Naive B cell (primary cell): ENCODE data around the gene KCNK3. TPM values are rescaled to one million over a fixed set of nuclear protein-coding genes. Genes with fewer than 3 reads are reported as not detected.

Experiments
- ATAC-seq, 2 donors: fragments of 150-1000 bp; cut with Tn5 transposase; 2 replicates each; pipeline ENCODE4 v1.10.0; 2021; ENCODE audit warnings: low read depth in 2 of 2, mild to moderate bottlenecking in 2 of 2, moderate library complexity in 2 of 2
- DNase-seq: peaks from one replicate; pipeline ENCODE4 v3.0.0; 2022
- H3K27ac Mint-ChIP-seq, 6 donors: one replicate each; pipeline ENCODE4 v1.8.0; 2020 to 2022; ENCODE audit warnings: mild to moderate bottlenecking in 6 of 6, mixed read lengths in 6 of 6, moderate library complexity in 5 of 6, inconsistent platforms in 2 of 6
- H3K27me3 Mint-ChIP-seq, 3 donors: one replicate each; pipeline ENCODE4 v1.8.0; 2021 to 2022; ENCODE audit warnings: mixed read lengths in 3 of 3, mild to moderate bottlenecking in 1 of 3
- H3K36me3 Mint-ChIP-seq, 2 donors: one replicate each; pipeline ENCODE4 v1.8.0; 2020 to 2022; ENCODE audit warnings: mixed read lengths in 2 of 2, inconsistent platforms in 1 of 2, mild to moderate bottlenecking in 1 of 2
- H3K4me1 Mint-ChIP-seq, 3 donors: one replicate each; pipeline ENCODE4 v1.8.0; 2020 to 2022; ENCODE audit warnings: mixed read lengths in 3 of 3, inconsistent platforms in 1 of 3, mild to moderate bottlenecking in 1 of 3, moderate library complexity in 1 of 3
- H3K4me3 Mint-ChIP-seq, 8 donors: one replicate each; pipeline ENCODE4 v1.8.0; 2020 to 2022; ENCODE audit warnings: mild to moderate bottlenecking in 8 of 8, mixed read lengths in 8 of 8, moderate library complexity in 8 of 8, inconsistent platforms in 2 of 8
- H3K9me3 Mint-ChIP-seq, 7 donors: one replicate each; pipeline ENCODE4 v1.8.0; 2020 to 2022; ENCODE audit warnings: mixed read lengths in 7 of 7, mild to moderate bottlenecking in 5 of 7, inconsistent platforms in 2 of 7, moderate library complexity in 1 of 7
- polyA plus RNA-seq, 6 donors: library from polyadenylated mRNA; unstranded; fragments of 300-500 nt; fragmentation: Illumina TruSeq; gene quantifications; one replicate each; pipeline ENCODE4 v1.2.3, GENCODE V29; 2021; ENCODE audit warnings: low read depth in 6 of 6

KCNK3 gene
- polyA plus RNA-seq, 6 donors from 2014 or later, result not detected

DNA sequence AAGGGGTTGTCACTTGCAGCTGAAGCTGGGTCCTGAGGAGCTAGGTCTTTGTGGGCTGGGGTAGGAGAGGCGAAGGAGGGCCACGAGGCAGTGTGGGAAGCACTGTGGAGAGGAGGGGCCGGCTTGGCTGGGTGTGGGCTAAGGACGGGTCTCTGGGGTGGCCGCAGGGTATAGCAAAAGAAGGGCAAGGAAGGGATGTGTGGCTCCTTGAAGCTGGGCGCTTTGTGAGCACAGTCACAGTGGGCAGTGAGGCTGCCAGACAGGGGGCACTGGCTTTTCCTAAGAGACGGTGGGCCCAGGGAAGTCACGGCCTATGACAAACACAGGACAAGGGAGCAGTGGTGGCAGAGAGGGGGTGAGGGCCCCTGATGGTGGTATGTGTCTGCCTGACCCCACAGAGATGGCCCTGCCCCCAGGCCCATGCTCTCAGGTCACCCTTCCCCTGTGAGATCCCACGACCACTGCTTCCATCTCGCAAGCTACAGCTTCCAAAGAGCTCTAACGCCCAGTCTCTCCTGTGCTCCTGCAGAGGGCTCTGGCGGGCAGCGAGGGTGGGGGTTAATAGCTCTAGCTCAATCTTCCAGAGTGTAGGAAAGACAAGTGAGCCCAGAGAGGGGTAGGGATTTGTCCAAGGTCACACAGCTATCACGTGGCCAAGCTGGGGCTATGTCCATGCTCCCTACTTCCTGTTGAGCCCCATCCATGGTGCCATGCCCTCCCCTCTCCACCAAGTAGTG, 32.4 kb downstream of the KCNK3 start:
- Mint-ChIP-seq H3K4me3 (no peak overlapping the region), H3K4me1 (no peaks in the 10 kb centered on the region), H3K9me3 (peaks cover 0 to 1% (median 0%) of the 10 kb centered on the region in 7 donors), H3K27ac (no peak overlapping the region), H3K27me3 (peaks cover 17 to 32% (median 24%) of the 10 kb centered on the region in 3 donors), H3K36me3 (no peaks in the 10 kb centered on the region)
- DNase-seq (no peak), ATAC-seq (no peak)

DNA sequence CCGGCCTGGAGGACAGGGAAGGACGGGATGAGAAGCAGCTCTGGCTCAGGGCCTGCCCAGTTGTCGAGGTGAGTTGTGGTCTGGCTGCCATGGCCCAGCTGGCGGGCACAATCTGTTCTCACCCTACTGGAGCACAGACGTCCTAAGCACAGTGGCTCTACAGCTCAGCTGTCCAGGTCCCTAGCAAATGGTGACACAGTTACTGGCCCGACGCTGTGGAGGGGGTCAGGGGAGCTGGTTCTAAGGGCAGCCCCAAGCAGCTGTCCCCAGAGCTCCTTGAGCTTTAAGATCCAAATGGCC, 32.9 kb downstream of the KCNK3 start:
- DNase-seq (no peak), ATAC-seq (no peak)
- Mint-ChIP-seq H3K27me3 (peaks cover 17 to 32% (median 24%) of the 10 kb centered on the region in 3 donors), H3K4me3 (no peak overlapping the region), H3K9me3 (peaks cover 0 to 1% (median 0%) of the 10 kb centered on the region in 7 donors), H3K4me1 (no peaks in the 10 kb centered on the region), H3K27ac (no peak overlapping the region), H3K36me3 (no peaks in the 10 kb centered on the region)

DNA sequence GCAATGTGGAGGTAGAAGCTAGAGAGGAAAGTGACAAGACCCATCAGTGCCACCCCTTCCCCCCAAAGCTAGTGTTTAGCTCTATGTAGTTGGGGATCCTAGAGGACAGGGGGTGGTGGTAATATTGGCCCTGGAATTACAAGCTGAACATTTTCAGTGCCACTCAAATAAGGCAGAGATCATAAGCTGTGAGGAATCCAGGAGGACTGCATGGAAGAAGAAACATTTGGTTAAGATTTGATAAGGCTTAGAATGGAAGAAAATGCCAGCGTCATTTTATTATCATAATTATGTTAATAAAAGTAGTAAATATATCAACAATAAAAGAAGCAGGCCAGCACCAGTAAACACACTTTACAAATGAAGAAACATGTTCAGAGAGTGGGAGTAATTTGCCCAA, 33.7 kb downstream of the KCNK3 start:
- no peak overlapping the region for H3K4me3 Mint-ChIP-seq
- no peak for DNase-seq
- no peak for ATAC-seq
- H3K4me1 Mint-ChIP-seq, result no peaks in the 10 kb centered on the region
- no peaks in the 10 kb centered on the region for H3K36me3 Mint-ChIP-seq
- H3K9me3 Mint-ChIP-seq, result peaks cover 0 to 1% (median 0%) of the 10 kb centered on the region in 7 donors
- H3K27me3 Mint-ChIP-seq, result peaks cover 17 to 37% (median 31%) of the 10 kb centered on the region in 3 donors
- no peak overlapping the region for H3K27ac Mint-ChIP-seq

DNA sequence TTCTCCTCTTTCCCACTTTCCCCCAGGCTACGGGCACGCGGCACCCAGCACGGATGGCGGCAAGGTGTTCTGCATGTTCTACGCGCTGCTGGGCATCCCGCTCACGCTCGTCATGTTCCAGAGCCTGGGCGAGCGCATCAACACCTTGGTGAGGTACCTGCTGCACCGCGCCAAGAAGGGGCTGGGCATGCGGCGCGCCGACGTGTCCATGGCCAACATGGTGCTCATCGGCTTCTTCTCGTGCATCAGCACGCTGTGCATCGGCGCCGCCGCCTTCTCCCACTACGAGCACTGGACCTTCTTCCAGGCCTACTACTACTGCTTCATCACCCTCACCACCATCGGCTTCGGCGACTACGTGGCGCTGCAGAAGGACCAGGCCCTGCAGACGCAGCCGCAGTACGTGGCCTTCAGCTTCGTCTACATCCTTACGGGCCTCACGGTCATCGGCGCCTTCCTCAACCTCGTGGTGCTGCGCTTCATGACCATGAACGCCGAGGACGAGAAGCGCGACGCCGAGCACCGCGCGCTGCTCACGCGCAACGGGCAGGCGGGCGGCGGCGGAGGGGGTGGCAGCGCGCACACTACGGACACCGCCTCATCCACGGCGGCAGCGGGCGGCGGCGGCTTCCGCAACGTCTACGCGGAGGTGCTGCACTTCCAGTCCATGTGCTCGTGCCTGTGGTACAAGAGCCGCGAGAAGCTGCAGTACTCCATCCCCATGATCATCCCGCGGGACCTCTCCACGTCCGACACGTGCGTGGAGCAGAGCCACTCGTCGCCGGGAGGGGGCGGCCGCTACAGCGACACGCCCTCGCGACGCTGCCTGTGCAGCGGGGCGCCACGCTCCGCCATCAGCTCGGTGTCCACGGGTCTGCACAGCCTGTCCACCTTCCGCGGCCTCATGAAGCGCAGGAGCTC, 35.4 kb downstream of the KCNK3 start:
- DNase-seq (no peak), ATAC-seq (no peak)
- Mint-ChIP-seq H3K36me3 (no peaks in the 10 kb centered on the region), H3K27ac (no peak overlapping the region), H3K9me3 (peaks cover 0 to 1% (median 0%) of the 10 kb centered on the region in 7 donors), H3K4me1 (no peaks in the 10 kb centered on the region), H3K4me3 (no peak overlapping the region), H3K27me3 (peaks cover 17 to 41% (median 38%) of the 10 kb centered on the region in 3 donors)

- no peaks in the 10 kb centered on the region for H3K36me3 Mint-ChIP-seq
- H3K4me3 Mint-ChIP-seq, result no peak overlapping the region
- no peak overlapping the region for H3K27ac Mint-ChIP-seq
- no peak for ATAC-seq
- DNase-seq, result no peak
- H3K4me1 Mint-ChIP-seq, result no peaks in the 10 kb centered on the region
- peaks cover 23 to 41% (median 37%) of the 10 kb centered on the region in 3 donors for H3K27me3 Mint-ChIP-seq
- H3K9me3 Mint-ChIP-seq, result peaks cover 0 to 1% (median 0%) of the 10 kb centered on the region in 7 donors
These were observed 36.8 kb downstream of the KCNK3 start for GRCh38 chr2:26729311-26729710.

DNA sequence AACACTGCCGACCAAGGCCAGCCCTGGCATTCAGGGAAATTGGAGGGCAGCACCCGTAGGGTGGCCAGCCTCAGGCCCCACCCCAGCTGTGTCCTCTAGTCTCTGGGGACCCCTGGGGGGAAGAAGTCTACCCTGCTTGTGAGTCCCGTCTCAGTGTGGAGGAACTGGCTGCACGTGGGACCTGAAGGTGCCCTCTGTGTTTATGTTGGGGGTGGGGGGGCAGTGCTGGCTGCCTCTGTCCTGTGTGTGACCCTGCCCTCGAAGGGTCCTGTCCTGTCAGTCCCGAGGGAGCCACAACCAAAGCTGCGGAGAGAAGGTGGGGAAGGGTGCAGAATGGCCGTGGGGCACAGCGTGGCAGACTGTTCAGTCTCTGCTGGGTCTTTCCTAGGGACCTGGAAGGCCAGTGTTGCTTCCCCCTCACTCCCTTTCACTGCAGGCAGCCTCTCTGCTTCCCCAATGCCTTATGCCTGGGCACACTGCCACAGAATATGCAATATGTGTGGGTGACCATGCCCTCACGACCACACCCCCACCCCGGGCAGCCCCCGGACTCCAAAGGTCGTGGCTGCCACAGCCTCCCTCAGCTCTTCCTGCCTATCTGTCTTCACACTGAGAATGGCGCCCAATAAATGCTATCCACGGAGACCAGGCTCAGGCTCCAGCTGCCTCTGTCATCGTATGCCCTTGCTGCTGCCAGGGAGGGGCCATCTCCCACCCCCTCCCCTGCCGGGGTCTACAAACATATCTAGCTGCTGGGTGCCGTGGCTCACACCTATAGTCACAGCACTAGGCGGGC, 38.2 kb downstream of the KCNK3 start:
- Mint-ChIP-seq H3K4me3 (no peak overlapping the region), H3K4me1 (no peaks in the 10 kb centered on the region), H3K9me3 (peaks cover 0 to 1% (median 0%) of the 10 kb centered on the region in 7 donors)

DNA sequence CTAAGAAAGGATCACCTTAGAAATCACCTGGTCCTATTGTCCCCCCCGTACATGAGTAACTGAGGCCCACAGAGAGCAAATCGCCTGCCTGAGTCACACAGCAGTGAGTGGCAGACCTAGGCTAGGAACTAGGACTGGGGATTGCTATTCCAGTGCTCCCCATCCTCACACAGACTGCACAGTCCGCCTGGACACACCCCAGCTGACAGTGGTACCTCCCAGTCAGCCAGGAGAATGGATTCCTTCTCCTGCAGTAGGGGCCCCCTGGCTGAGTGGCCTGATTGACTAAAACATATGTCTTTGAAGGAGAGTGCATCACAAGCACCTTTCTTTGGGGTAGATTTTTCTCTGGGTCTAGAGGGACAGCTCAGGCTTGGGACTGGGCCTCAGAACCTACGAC, 39.2 kb downstream of the KCNK3 start:
- H3K36me3 Mint-ChIP-seq, result no peaks in the 10 kb centered on the region
- ATAC-seq, result no peak
- H3K27me3 Mint-ChIP-seq, result peaks cover 15 to 25% (median 23%) of the 10 kb centered on the region in 3 donors
- no peak overlapping the region for H3K27ac Mint-ChIP-seq
- no peaks in the 10 kb centered on the region for H3K4me1 Mint-ChIP-seq
- DNase-seq, result no peak
- H3K4me3 Mint-ChIP-seq, result no peak overlapping the region
- peaks cover 0 to 1% (median 0%) of the 10 kb centered on the region in 7 donors for H3K9me3 Mint-ChIP-seq

More for the DNA sequence above, 38.2 kb downstream of the KCNK3 start:
- H3K36me3 Mint-ChIP-seq, result no peaks in the 10 kb centered on the region
- ATAC-seq (no peak), DNase-seq (no peak)
- peaks cover 22 to 33% (median 29%) of the 10 kb centered on the region in 3 donors for H3K27me3 Mint-ChIP-seq
- H3K27ac Mint-ChIP-seq, result peak overlapping the region in 1 of 6 donors; percentile 81

- no peaks in the 10 kb centered on the region for H3K9me3 Mint-ChIP-seq
- DNase-seq, result no peak
- H3K27ac Mint-ChIP-seq, result no peak overlapping the region
- no peaks in the 10 kb centered on the region for H3K4me1 Mint-ChIP-seq
- no peak for ATAC-seq
- H3K27me3 Mint-ChIP-seq, result peaks cover 9 to 27% (median 21%) of the 10 kb centered on the region in 3 donors
- no peaks in the 10 kb centered on the region for H3K36me3 Mint-ChIP-seq
- H3K4me3 Mint-ChIP-seq, result no peak overlapping the region
These were observed 39.9 kb downstream of the KCNK3 start for GRCh38 chr2:26732446-26732845.

GRCh38 chr2:26733413-26733812, 40.9 kb downstream of the KCNK3 start:
- peaks cover 9 to 36% (median 15%) of the 10 kb centered on the region in 3 donors for H3K27me3 Mint-ChIP-seq
- no peak for ATAC-seq
- H3K4me1 Mint-ChIP-seq, result no peaks in the 10 kb centered on the region
- no peak for DNase-seq
- no peaks in the 10 kb centered on the region for H3K9me3 Mint-ChIP-seq
- no peak overlapping the region for H3K4me3 Mint-ChIP-seq
- peak overlapping the region in 1 of 6 donors; percentile 55 for H3K27ac Mint-ChIP-seq
- H3K36me3 Mint-ChIP-seq, result no peaks in the 10 kb centered on the region

DNA sequence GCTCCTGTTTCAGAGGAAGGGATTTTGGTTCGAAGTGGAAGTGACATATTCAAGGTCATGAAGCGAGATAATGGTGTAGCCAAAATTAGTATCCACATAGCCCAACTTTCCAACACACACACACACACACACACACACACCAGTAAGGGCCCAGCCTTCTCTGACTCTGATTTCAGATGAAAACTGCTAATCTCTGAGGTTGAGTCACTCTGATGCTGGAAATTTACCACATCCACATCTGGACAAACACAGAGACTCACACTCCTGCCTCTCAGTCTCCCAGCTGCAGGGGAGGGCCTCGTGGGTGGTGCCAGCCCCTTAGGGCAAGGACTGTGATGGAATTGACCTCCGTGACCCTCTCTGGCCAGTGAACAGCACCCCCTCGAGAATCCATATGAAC, 42.6 kb downstream of the KCNK3 start:
- peaks cover 6 to 38% (median 16%) of the 10 kb centered on the region in 3 donors for H3K27me3 Mint-ChIP-seq
- H3K4me1 Mint-ChIP-seq, result no peaks in the 10 kb centered on the region
- no peak for ATAC-seq
- H3K27ac Mint-ChIP-seq, result peak overlapping the region in 1 of 6 donors; percentile 52
- H3K4me3 Mint-ChIP-seq, result no peak overlapping the region
- DNase-seq, result no peak
- H3K36me3 Mint-ChIP-seq, result no peaks in the 10 kb centered on the region
- no peaks in the 10 kb centered on the region for H3K9me3 Mint-ChIP-seq

DNA sequence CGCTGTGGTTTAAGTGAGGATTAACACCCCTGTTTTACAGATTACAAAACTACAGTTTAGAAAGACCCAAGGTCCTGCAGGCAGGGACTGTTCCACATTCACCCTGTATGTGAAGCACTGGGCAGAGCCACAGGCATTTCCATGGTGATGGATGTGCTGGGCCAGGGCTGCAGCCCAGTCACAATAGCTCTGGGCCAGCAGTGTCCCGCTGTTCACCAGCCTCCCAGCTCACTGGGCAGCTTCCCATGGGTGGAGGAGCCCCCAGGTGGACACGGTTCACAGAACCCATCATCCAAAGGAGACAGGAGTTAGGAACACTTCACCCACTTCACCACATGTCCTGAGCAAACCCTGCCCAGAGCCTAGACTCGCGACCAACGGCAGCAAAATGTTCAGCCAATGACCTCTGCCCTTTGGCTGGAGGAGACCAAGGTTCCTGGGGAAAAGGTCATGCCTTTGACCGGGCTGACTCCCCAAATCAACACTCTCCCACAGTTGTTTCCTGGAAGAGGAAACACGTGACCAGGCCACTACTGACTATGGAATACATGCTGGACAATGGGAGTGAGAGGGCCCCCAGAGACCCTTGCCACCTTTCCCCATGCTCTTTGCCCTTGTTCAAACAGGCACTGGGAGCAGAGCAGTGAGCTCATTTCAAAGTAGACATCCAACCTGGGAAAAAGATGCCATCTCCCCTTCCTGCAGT, 43.5 kb downstream of the KCNK3 start:
- Mint-ChIP-seq H3K27me3 (peaks cover 10 to 35% (median 13%) of the 10 kb centered on the region in 3 donors), H3K4me3 (no peak overlapping the region), H3K9me3 (no peaks in the 10 kb centered on the region), H3K4me1 (peaks cover 4 to 6% (median 4%) of the 10 kb centered on the region in 3 donors), H3K36me3 (no peaks in the 10 kb centered on the region), H3K27ac (no peak overlapping the region)
- DNase-seq, result no peak
- ATAC-seq, result no peak

GRCh38 chr2:26737221-26737620, 44.7 kb downstream of the KCNK3 start:
- ATAC-seq (no peak), DNase-seq (no peak)
- Mint-ChIP-seq H3K27ac (no peak overlapping the region), H3K4me1 (peaks cover 5 to 8% (median 6%) of the 10 kb centered on the region in 3 donors), H3K27me3 (peaks cover 10 to 30% (median 11%) of the 10 kb centered on the region in 3 donors), H3K36me3 (no peaks in the 10 kb centered on the region), H3K9me3 (no peaks in the 10 kb centered on the region), H3K4me3 (no peak overlapping the region)

- Mint-ChIP-seq H3K4me1 (peaks cover 5 to 8% (median 6%) of the 10 kb centered on the region in 3 donors), H3K9me3 (no peaks in the 10 kb centered on the region), H3K27me3 (peaks cover 8 to 26% (median 10%) of the 10 kb centered on the region in 3 donors), H3K36me3 (no peaks in the 10 kb centered on the region), H3K27ac (no peak overlapping the region), H3K4me3 (peak overlapping the region in 1 of 8 donors; percentile 57)
- no peak for DNase-seq
- ATAC-seq, result no peak
These were observed 46.0 kb downstream of the KCNK3 start for GRCh38 chr2:26738481-26738880.
